Endothelial cell of umbilical vein (primary cell): ENCODE data around the gene TBP. TPM values are rescaled to one million over a fixed set of nuclear protein-coding genes. Genes with fewer than 3 reads are reported as not detected.

ENCODE experiments used
- BruUV-seq: library from RNA; stranded (reverse); fragments of 400-500 nt; replicated peaks from 2 replicates; lab custom pipeline; 2021; lab: Mats Ljungman, UMichigan
- CTCF ChIA-PET: fragments of 300-600, 350-600 bp; sonication (Branson Sonifier 250); formaldehyde crosslinking; loops from one replicate; lab custom pipeline; 2021; ENCODE audit warnings: antibody characterized with exemption, inconsistent platforms; lab: Charles Lee
- POLR2A ChIA-PET: fragments of 300-600, 350-600 bp; sonication (Branson Sonifier 250); formaldehyde crosslinking; loops from one replicate; lab custom pipeline; 2021; ENCODE audit warnings: antibody characterized with exemption, inconsistent platforms; lab: Charles Lee
- DNase-seq: peaks from one replicate; pipeline ENCODE4 v3.0.0-alpha.2; 2011; ENCODE audit warnings: low read depth, low spot score
- FAIRE-seq: peaks from 2 replicates; lab custom pipeline; 2011; peaks lifted over from hg19 to GRCh38; lab: Jason Lieb, UNC
- H2AFZ ChIP-seq: 2 replicates; pipeline ENCODE4 v1.6.0; 2012; ENCODE audit warnings: low read depth, low read length, control low read depth, inconsistent platforms
- H3K27ac ChIP-seq: 2 replicates; pipeline ENCODE4 v1.5.1; 2011; ENCODE audit warnings: low read depth, mild to moderate bottlenecking, control low read depth, low read length, moderate library complexity; ENCODE audit not compliant: insufficient read depth
- H3K27me3 ChIP-seq, 2 experiments: 2 replicates each; pipeline versions ENCODE4 v1.6.0 to v1.6.1; 2011; ENCODE audit warnings: low read length in 2 of 2, mixed read lengths in 1 of 2; ENCODE audit not compliant: control insufficient read depth in 2 of 2, insufficient read depth in 2 of 2
- H3K36me3 ChIP-seq, 2 experiments: 2 replicates in 1 of 2; 3 replicates in 1 of 2; pipeline ENCODE4 v1.5.1; 2011; ENCODE audit warnings: low read length in 2 of 2, mild to moderate bottlenecking in 1 of 2, moderate library complexity in 1 of 2; ENCODE audit not compliant: control insufficient read depth in 2 of 2, insufficient read depth in 2 of 2; ENCODE audit errors: extremely low read depth in 1 of 2
- H3K4me1 ChIP-seq: 3 replicates; pipeline ENCODE4 v1.5.1; 2011; ENCODE audit warnings: mild to moderate bottlenecking, low read length; ENCODE audit not compliant: control insufficient read depth, insufficient read depth; ENCODE audit errors: extremely low read depth
- H3K4me2 ChIP-seq: 2 replicates; pipeline ENCODE4 v1.6.1; 2011; ENCODE audit warnings: low read length, control low read depth, mixed read lengths; ENCODE audit not compliant: insufficient read depth
- H3K4me3 ChIP-seq, 3 experiments: fragments of 200-600 bp in 1 of 3; sonication (generic), shearing (Covaris generic) in 1 of 3; replicated peaks in 1 of 3; 2 replicates each; pipeline ENCODE4 v1.5.1; 2011 to 2016; ENCODE audit warnings: control low read depth in 3 of 3, low read length in 3 of 3, mild to moderate bottlenecking in 2 of 3, inconsistent platforms in 1 of 3, low read depth in 1 of 3, moderate library complexity in 1 of 3; ENCODE audit not compliant: insufficient read depth in 1 of 3
- H3K79me2 ChIP-seq: 2 replicates; pipeline ENCODE4 v1.6.0; 2012; ENCODE audit warnings: low read length, inconsistent platforms; ENCODE audit not compliant: control insufficient read depth, insufficient read depth
- H3K9ac ChIP-seq: replicated peaks from 2 replicates; pipeline ENCODE3; 2011; ENCODE audit warnings: low read length, control low read depth; ENCODE audit not compliant: insufficient read depth; ENCODE audit errors: extremely low read depth
- H3K9me1 ChIP-seq: replicated peaks from 3 replicates; pipeline ENCODE4 v1.6.0; 2011; ENCODE audit warnings: mild to moderate bottlenecking, low read length; ENCODE audit not compliant: control insufficient read depth, insufficient read depth; ENCODE audit errors: extremely low read depth
- H3K9me3 ChIP-seq: replicated peaks from 2 replicates; pipeline ENCODE4 v1.5.1; 2012; ENCODE audit warnings: low read length, inconsistent platforms; ENCODE audit not compliant: control insufficient read depth, insufficient read depth
- H4K20me1 ChIP-seq: replicated peaks from 2 replicates; pipeline ENCODE3; 2011; ENCODE audit warnings: mild to moderate bottlenecking, low read length; ENCODE audit not compliant: control insufficient read depth, insufficient read depth; ENCODE audit errors: extremely low read depth
- CTCF ChIP-seq, 2 donors: IDR thresholded peaks; 1 replicate in 1 of 2; 2 replicates in 1 of 2; pipeline ENCODE4 v1.5.1; 2011; ENCODE audit warnings: low read length in 2 of 2, mild to moderate bottlenecking in 2 of 2, moderate library complexity in 2 of 2, control low read depth in 1 of 2, inconsistent platforms in 1 of 2, low read depth in 1 of 2; ENCODE audit not compliant: insufficient read depth in 1 of 2; ENCODE audit errors: extremely low read depth in 1 of 2
- EZH2 ChIP-seq: IDR thresholded peaks from 2 replicates; pipeline ENCODE4 v1.6.1; 2012; ENCODE audit warnings: borderline replicate concordance, low read depth, mild to moderate bottlenecking, moderate library complexity, low read length, inconsistent platforms; ENCODE audit not compliant: severe bottlenecking
- FOS ChIP-seq: IDR thresholded peaks from 2 replicates; pipeline ENCODE4 v1.6.1; 2011; ENCODE audit warnings: mild to moderate bottlenecking, low read length, moderate library complexity, borderline replicate concordance; ENCODE audit not compliant: insufficient read depth
- GATA2 ChIP-seq: IDR thresholded peaks from 2 replicates; pipeline ENCODE4 v1.7.0; 2011; ENCODE audit warnings: low read depth, mild to moderate bottlenecking, moderate library complexity, mixed read lengths, low read length; ENCODE audit not compliant: insufficient read length, insufficient read depth
- JUN ChIP-seq: IDR thresholded peaks from 2 replicates; pipeline ENCODE4 v1.6.1; 2011; ENCODE audit warnings: borderline replicate concordance, low read depth; ENCODE audit not compliant: insufficient read length, insufficient read depth
- MAX ChIP-seq: IDR thresholded peaks from 2 replicates; pipeline ENCODE4 v1.6.1; 2011; ENCODE audit not compliant: insufficient read depth, insufficient read length
- MYC ChIP-seq: IDR thresholded peaks from one replicate; pipeline ENCODE4 v1.6.1; 2011; ENCODE audit warnings: mild to moderate bottlenecking, low read depth, low read length
- POLR2A ChIP-seq: IDR thresholded peaks from 2 replicates; pipeline ENCODE4 v1.6.1; 2012; ENCODE audit warnings: low read depth, mild to moderate bottlenecking, control low read depth, low read length
- POLR2AphosphoS5 ChIP-seq: IDR thresholded peaks from 2 replicates; pipeline ENCODE4 v1.6.1; 2012; ENCODE audit warnings: low read depth, mild to moderate bottlenecking, control low read depth, low read length, moderate library complexity; ENCODE audit not compliant: insufficient read depth
- dilution Hi-C: fragments of 300-500 bp; cut with MboI; formaldehyde crosslinking; loops from one replicate; pipeline ENCODE4 v1.15.0; 2019; ENCODE audit warnings: low sequenced_read_pairs; ENCODE audit not compliant: extremely low pct_ligation_motif_present
- intact Hi-C: fragments of 100-400 bp; cut with micrococcal nuclease; formaldehyde crosslinking; loops from one replicate; pipeline ENCODE4 v1.10.0; 2022
- polyA plus RNA-seq, 4 experiments: library from polyadenylated mRNA; depleted of rRNA in 3 of 4; stranded (reverse) in 3 of 4; unstranded in 1 of 4; fragments of >200 nt; gene quantifications; 2 replicates each; pipeline versions ENCODE4 v1.2.1 to v1.2.3, GENCODE V29; 2011 to 2012; ENCODE audit warnings: missing spikeins in 1 of 4
- total RNA-seq: library from RNA; stranded (reverse); gene quantifications from 2 replicates; pipeline ENCODE4 v1.2.3, GENCODE V29; 2021

Gene TBP
- total and polyA plus RNA-seq, 2 donors (not counting 3 experiments of a cell fraction or from before 2014, with no cell fraction given), result 17.5 to 17.7 TPM

GRCh38 chr6:170523256-170524171 is 30.7 kb upstream of the TBP start:
- H3K36me3 ChIP-seq, result no peaks in the 10 kb centered on the region
- dilution Hi-C loops (no loop called here), intact Hi-C loops (no loop called here)
- H3K4me3 ChIP-seq, result no peak overlapping the region
- H4K20me1 ChIP-seq, result no peaks in the 10 kb centered on the region
- FAIRE-seq (no peak), DNase-seq (peak; percentile 41)
- TF ChIP-seq GATA2, result peak; percentile 14
- no peak for TF ChIP-seq POLR2A
- no peak for TF ChIP-seq POLR2AphosphoS5
- no peak for TF ChIP-seq EZH2
- H3K27me3 ChIP-seq, result peaks cover 0 to 7% of the 10 kb centered on the region in 2 experiments
- no TSS peak for BruUV-seq
- no peaks in the 10 kb centered on the region for H3K79me2 ChIP-seq
- H3K9me3 ChIP-seq, result no peaks in the 10 kb centered on the region
- CTCF ChIA-PET, result interaction anchor here (0.9 to 3.0 kb wide), 5 partner anchors 692 to 1631 kb away, joined by 3 to 20 read pairs (median 4); no protein-coding TSS in a partner anchor
- H3K27ac ChIP-seq, result no peak overlapping the region
- H3K9me1 ChIP-seq, result no peaks in the 10 kb centered on the region
- H2AFZ ChIP-seq, result no peak overlapping the region
- POLR2A ChIA-PET, result no interaction called here
- H3K9ac ChIP-seq, result no peak overlapping the region
- H3K4me2 ChIP-seq, result no peak overlapping the region
- H3K4me1 ChIP-seq, result peaks cover 5% of the 10 kb centered on the region

- dilution Hi-C loops (no loop called here), intact Hi-C loops (no loop called here)
- H3K9me1 ChIP-seq, result no peaks in the 10 kb centered on the region
- DNase-seq (no peak), FAIRE-seq (no peak)
- H3K4me1 ChIP-seq, result peaks cover 5% of the 10 kb centered on the region
- no peak overlapping the region for H3K9ac ChIP-seq
- no peaks in the 10 kb centered on the region for H3K9me3 ChIP-seq
- no peaks in the 10 kb centered on the region for H4K20me1 ChIP-seq
- H2AFZ ChIP-seq, result no peak overlapping the region
- ChIA-PET POLR2A (no interaction called here), CTCF (interaction anchor here (2.8 to 3.0 kb wide), 2 partner anchors 693 to 734 kb away, joined by 17 to 20 read pairs; no protein-coding TSS in a partner anchor)
- TF ChIP-seq POLR2A, result no peak
- TF ChIP-seq EZH2, result no peak
- TF ChIP-seq MAX, result no peak
- no peak for TF ChIP-seq JUN
- TF ChIP-seq MYC, result no peak
- TF ChIP-seq CTCF (IDR thresholded peaks at IDR 0.05; ENCODE audit: extremely low read depth in 1 of 2, insufficient read depth in 1 of 2, low read depth in 1 of 2, low read length in 2 of 2), result no peak
- TF ChIP-seq FOS, result no peak
- TF ChIP-seq POLR2AphosphoS5, result no peak
- TF ChIP-seq GATA2, result no peak
- no peak overlapping the region for H3K4me2 ChIP-seq
- H3K27ac ChIP-seq, result no peak overlapping the region
- H3K4me3 ChIP-seq, result no peak overlapping the region
- H3K79me2 ChIP-seq, result no peaks in the 10 kb centered on the region
- BruUV-seq, result no TSS peak
- H3K27me3 ChIP-seq, result peaks cover 0 to 5% of the 10 kb centered on the region in 2 experiments
- no peaks in the 10 kb centered on the region for H3K36me3 ChIP-seq
Measured at GRCh38 chr6:170524172-170524502, 30.0 kb upstream of the TBP start.
